HG03135 (cell line): Measurements from ENCODE around the gene TMPRSS4.

ENCODE experiments used
- ATAC-seq: cut with Tn5 transposase; IDR thresholded peaks from one replicate; pipeline ENCODE4 v1.9.1; 2021; ENCODE audit warnings: mild to moderate bottlenecking, moderate library complexity; ENCODE audit not compliant: unreplicated experiment

TMPRSS4 gene

GRCh38 chr11:118074785-118075184, 2.1 kb upstream of the TMPRSS4 start:
- ATAC-seq: no peak

DNA sequence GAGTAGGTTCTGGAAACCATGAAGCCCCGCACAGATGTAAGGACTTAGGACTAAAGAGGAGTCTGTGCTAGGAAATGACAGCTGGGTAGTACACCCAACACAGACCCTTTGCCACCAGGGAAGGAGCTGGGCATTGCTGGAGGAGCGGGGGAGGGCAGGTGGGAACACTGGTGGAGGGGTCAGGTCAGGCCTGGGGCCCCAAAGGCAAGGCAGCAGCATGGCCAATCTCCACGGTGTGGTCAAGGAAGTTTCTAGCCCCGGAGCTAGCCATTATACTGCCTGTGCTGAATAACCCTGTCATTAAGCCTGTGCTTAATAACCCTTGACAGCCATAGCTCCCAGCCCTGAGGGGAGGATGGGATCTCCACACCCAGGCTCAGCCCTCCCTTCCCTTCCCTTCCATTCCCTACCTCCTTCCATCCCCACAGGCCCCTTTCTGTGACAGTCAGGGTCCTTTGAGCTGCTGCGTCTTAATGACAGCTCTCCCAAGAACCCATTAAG, 2.1 kb downstream of the TMPRSS4 start:
- ATAC-seq: no peak

DNA sequence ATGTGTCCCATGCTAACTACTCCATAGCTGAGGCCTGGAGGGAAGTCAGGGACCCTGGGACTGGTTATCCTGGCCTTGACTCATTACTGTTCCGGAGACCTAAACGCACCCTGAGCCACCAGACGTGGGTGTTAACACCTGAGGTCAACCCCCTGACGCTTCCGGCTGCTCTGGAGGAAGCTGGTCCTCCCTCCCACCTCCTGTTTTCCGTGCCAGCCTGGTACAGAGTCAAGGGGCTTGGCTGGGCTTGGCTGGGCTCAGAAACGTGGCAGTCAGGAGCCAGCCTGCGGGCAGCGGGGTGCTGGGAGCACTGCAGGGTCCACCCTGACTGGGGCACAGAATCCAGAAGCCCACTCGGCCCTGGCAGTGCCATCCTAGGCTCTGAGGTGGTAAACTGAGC, 2.6 kb downstream of the TMPRSS4 start:
- no peak for ATAC-seq

GRCh38 chr11:118080296-118080695, 3.4 kb downstream of the TMPRSS4 start:
- ATAC-seq: no peak

GRCh38 chr11:118081241-118081958, 4.5 kb downstream of the TMPRSS4 start:
- ATAC-seq: no peak

DNA sequence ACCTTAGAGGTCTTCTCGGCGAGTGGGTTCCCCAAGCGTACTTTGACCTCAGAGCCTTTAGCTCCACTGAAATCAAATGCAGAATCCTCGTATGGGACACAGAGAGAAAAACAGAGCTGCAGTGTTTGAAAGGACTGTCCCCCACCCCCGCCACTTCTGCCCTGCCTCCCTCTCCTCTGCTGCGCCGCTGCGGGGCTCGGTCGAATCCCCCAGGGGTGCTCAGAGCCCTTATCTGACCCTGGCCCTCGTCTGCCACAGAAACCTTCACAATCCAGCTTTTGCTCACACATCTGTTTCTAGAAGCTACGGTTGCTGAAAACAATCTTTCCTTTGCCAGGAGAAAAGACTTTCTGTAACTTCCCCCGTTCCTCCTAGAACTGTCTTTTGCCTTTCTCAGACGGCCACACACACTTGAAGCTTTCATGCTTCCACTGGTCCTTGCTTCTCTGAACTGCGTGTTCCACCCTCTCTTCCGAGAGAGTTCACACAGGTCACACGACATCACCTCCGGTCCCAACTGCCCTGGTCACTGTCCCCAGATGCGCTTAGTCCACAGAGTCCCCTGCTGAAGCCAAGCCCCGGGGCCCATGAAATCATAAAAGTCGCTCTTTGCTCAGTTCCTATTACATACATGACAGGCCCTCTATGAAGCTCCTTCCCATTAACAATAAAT, 6.1 kb downstream of the TMPRSS4 start:
- ATAC-seq: no peak

DNA sequence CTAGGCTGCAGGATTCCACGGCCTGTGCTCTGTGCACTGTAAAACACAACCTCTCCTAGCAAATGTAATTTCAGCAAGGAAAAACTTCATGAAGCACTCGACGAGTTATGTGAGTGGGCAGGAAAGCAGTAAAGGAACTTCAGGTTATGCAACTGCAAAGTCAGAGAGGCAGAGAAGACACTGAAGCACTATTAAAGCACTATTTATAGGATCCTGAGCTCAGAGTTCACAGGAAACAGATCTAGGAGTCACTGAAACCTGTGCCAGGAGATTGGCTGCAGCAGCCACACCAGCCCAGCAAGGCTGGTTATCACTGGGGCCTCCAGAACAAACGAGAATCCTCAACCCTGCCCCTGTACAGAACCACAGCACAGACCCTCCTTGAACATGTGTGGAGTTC, 7.4 kb downstream of the TMPRSS4 start:
- no peak for ATAC-seq

DNA sequence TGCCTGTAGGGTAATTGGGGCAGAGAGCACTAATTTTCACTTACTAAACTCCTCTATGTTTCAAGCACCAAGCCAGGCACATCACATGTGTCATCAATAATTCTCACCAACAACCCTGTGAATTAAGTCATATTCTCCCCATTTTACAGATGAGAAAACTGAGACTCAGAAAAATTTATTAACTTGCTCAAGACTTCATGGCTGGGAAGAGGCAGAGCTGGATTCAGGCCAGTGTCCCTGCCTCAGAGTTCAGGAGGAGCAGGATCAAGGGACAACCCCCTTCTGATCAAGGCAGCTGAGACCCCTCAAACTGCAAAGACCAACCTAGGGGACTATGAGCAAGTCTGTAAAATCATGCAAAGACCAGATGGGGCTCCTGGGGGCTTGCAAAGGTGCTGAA, 7.8 kb downstream of the TMPRSS4 start:
- no peak for ATAC-seq

GRCh38 chr11:118086913-118087768, 10.3 kb downstream of the TMPRSS4 start, which contains the start of gene SMIM35:
TSS of gene SMIM35 (minus strand) at chr11:118086963. CDS start at chr11:118086757, 206 bp downstream.
- ATAC-seq: no peak

GRCh38 chr11:118087931-118088330, 11.1 kb downstream of the TMPRSS4 start:
- ATAC-seq: no peak

DNA sequence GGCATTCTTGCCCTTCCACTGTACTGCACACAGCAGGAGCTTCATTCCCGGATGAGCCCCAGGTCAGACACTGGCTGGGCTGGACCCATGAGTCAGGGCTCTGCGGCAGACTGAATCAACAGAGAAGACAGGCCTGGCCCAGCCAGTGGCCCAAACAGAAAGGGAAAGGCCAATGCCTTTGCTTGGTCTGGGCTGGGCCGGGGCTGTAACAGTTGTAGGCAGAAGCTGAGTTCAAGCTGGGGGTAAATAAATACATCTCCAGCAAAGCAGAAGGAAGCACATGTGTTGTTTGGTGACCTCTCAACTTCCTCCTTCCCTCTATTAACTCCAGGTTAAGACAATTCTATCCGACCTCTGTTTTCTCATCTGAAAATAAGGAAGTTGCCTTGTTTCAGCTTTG, 11.7 kb downstream of the TMPRSS4 start:
- no peak for ATAC-seq

- no peak for ATAC-seq
Measured at GRCh38 chr11:118090545-118091162, 13.8 kb downstream of the TMPRSS4 start.

DNA sequence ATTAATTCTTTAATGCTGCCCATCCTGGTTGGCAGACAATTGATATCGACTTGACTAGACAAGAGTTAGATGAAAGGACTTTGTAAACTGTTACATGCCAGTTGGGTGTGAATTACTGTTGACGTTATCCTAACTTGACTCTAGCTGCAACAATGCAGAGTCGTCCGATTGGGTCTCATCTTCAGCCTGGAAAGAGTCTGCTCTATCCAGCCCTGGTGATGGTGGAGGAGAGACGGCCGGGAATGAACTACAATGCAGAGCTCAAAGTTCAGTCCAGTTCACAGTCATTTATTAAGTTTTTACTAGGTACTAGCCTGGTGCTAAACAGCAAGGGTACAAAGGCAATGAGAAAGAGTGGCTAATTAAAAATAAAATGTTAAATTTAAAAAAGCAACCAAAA, 14.8 kb downstream of the TMPRSS4 start:
- ATAC-seq: no peak

GRCh38 chr11:118092907-118093571, 16.2 kb downstream of the TMPRSS4 start:
- ATAC-seq: no peak

- no peak for ATAC-seq
Measured at GRCh38 chr11:118095493-118095892, 18.6 kb downstream of the TMPRSS4 start.

DNA sequence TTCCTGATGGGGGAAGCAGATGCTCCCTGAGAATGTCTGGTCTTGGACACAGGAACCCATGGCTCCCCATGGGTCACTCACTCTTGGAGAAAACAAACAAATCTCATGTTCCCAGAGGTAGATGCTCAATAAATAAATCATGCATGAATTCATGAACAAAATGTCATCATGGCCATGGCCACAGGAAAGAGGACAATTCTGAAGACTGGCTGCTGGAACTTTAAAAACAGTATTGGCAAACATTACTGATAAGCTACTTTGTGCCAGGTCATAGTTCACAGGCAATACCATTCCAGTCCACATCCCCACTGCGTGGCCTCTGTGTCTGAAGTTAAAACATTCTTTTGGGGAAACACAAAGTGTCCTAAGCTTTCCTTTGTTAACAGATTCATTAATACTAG, 19.1 kb downstream of the TMPRSS4 start:
- no peak for ATAC-seq

DNA sequence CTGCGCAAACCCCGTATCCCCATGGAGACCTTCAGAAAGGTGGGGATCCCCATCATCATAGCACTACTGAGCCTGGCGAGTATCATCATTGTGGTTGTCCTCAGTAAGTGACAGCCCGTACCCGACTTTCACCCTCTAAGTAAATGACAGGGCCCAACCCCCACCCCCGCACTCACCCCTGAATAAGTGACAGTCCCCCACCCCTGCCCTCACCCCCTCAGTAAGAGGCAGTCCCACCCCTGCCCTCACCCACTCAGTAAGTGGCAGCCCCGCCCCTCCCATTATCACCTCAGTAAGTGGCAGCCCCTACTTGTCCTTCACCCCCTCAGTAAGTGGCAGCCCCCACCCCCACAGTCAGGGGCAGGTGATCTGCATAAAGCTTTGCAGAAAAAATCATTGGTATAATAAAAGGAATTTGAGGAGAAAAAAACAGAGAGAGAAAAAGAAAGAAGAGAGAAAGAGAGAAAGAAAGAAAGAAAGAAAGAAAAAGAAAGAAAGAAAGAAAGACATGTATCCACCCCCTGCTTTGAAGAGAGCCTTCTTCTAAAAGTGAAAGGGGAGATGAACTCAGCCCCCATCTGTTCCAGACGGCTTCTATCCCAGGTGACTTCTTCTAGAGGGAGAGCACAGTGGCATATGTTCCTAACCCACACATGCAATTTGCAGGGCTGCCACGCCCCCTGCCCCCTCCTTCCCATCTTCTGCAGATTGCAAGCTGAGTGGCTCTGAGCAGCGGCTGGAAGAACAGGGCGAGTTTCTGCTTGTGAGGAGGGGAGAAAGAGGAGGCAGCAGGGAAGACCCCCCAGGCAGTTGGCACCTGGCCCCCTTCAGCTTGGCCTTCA, 22.3 kb downstream of the TMPRSS4 start:
- no peak for ATAC-seq

- ATAC-seq: no peak
Measured at GRCh38 chr11:118099838-118100556, 23.1 kb downstream of the TMPRSS4 start.

- ATAC-seq: no peak
Measured at GRCh38 chr11:118100691-118101232, 23.9 kb downstream of the TMPRSS4 start.
